IPS DF 4.7 (cell line): ENCODE measurements around the gene ZNF860.
"Not testable (repeated sequence)": the region's sequence is repeated elsewhere in the genome, so short reads cannot be mapped to it uniquely, and the experiment has no call there.

Source experiments
- DNase-seq: peaks from one replicate; pipeline ENCODE4 v3.0.0-alpha.2; 2013; ENCODE audit warnings: low spot score; ENCODE audit errors: extremely low read depth

ZNF860 gene

DNA sequence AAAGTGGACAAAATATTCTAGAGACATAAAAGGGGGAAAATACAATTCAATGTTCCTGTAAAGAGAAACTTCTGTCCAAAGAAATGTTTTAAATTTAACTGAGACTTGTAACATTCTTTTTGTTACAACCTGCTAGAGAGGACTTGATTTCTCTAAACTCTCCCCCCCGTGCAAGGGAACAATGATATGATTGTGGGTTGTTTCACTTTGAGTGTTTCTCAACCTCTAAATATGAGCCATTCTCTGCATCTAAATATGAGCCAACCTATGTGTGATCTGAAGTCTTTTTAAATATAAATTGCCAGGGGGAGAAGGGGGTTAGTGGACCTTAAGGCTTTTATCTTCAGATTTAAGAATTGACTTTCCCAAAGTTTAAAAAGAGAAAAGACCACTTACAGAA is 14.6 kb downstream of the ZNF860 start:
- DNase-seq, result no peak

DNA sequence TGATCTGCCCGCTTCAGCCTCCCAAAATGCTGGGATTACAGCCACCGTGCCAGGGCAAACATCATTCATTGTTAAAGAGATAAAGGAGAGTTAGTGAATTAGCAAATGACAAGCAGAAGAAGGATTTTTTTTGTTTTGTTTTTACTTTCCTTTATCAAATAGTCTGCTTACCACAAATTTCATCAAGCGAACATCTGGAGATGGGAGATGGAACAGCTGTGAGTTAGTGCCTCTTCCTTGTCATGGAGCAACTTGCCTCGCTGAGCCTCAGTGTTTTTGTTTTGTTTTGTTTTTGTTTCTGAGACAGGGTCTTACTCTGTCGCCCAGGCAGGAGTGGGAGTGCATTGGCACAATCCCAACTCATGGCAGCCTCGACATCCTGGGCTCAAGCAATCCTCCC is 15.9 kb downstream of the ZNF860 start:
- DNase-seq, result no peak

DNA sequence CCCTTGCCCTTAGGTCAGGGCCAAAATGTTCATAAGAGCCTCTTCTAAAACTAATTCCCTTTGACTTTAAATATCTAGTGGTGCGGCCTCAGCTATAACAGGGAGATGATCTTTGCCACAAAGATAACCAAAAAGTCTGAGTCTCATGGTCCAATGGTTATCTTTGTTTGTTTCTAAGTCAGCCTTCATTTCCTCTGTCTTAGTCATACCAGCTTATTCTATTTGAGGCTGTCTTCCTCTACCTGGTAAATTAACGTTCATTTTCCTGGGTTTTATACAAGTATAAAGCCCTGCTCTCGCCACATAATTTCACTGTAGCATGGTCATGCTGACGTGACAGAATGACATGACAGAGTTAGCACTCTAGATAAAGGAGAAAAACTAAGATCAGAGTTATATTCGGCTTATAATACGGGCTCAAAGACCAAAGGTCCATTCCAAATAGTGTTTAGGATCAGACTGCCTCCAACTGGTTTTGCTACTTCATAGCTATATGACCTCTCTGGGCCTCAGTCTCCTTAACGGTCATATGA is 18.4 kb downstream of the ZNF860 start:
- no peak for DNase-seq

DNA sequence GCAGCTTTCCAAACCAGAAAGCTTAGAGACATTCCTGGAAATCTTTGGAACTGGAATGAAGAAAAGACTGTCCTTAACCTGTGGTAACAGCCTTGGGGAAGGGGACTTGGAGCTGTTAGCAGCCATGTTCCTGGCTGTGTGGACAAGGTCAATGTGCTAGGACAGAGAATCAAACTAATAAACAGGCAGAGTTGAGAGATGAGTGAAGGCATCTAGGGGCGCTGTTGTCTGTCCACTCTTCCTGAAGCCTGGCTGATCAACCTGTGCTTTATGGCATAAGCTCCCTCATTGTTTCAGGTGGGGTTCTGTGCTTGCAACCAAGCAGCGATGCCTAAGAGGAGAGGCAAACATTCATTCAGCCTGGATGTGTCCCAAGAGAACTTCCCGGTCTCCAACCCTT is 19.3 kb downstream of the ZNF860 start:
- no peak for DNase-seq

DNA sequence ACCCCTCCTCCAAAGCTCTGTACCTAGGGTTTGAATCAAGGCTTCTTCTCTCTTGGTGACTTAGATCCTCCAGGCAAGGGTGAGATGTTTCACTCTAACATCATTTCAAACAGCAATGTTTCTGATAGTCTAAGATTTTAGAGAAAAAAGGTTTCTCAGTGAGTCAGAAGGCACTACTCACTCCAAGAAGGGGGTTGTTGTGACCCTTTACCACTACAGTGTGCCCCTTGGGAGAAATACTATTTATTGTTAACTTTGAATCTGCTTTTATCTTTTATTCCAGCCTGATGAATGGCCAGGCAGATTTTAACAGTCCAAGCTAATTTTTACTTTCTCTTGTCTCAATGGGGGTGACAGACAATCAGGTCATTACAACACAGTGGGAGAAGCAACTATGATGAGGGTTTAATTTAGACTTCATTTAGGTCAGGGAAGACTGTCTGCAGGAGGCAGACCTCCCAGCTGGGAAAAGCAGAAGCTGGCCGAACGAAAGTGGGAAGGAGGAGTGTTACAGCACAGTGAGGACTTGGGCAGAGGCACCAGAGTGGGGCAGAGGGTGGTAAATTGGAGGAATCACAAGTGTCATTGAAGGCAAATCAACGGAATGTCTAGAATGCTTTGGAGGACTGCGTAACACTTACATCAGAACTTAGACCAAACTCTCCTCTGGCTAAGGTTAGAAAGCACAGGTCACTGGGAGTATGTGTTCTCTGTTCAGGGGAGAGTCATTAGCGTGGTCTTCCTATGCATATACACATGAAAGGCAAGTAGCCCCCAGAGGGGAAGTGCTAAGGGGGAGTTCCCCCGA is 21.2 kb downstream of the ZNF860 start:
- DNase-seq, result no peak

DNA sequence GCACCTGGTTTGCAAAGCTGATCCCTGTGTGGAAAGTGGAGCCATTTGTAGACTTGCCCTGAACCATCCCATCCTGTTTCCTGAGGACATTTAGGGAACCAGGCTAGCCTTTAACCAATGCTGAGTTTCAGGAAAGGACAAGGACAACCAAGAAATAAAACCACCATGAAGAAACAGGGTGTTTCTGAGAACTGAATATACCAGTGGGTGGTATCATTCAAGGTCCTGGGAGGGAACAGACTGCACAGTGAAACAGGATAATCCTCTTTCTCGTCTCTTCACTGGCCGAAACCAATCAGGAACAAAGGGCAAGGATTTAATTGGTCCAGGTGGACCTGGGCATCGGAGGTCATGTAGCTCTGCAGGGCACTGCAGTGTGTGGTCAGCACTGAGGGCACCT is 21.8 kb downstream of the ZNF860 start:
- DNase-seq, result no peak

DNA sequence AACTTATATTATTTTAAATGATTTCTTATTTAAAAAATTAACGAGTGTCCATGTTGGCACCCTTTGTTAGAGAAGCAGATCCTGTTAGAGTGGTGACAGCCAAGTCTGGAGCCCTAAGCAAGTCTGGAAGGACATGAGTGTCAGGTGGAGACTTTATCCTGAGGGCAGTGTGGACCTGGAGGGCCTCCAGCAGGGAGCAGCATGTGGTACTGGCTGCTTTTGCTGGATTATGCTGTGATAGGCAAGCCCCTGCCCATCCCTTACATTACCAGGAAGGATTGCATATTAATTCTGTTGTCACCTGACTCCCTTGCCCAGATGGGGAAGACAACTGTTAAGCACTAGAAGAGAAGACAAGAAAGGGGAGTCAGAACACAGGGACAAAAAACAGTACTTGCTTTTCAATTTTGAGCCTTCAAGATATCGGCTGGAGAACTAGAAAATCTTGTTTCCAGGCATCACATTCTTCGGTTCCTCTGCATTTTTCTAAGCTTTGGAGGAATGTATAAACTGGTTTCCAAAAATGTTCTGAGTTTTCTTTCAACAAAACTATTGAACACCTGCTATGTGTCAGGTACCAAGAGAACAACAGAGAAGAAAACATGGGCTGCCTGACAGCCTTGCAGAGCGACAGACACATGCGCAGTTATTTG is 22.7 kb downstream of the ZNF860 start:
- no peak for DNase-seq

DNA sequence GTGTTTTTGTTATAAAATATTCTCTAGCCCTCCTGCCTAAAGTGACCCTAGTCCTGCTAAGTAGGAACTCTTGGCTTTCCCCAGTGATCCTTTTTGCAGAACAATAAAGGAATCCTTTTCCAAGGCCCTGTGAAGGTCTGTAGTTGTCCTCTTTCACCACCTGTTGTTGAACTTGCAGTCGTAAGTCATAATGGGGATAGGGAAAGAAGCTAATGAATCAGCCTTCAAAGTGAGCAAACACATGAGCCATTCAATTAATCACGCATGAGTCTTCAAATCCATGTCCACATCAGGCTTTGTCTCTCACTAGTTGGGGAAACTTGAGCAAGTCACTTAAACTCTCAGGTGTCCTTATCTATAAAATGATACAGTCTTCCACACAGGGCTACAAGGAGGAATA is 27.6 kb downstream of the ZNF860 start:
- no peak for DNase-seq

DNA sequence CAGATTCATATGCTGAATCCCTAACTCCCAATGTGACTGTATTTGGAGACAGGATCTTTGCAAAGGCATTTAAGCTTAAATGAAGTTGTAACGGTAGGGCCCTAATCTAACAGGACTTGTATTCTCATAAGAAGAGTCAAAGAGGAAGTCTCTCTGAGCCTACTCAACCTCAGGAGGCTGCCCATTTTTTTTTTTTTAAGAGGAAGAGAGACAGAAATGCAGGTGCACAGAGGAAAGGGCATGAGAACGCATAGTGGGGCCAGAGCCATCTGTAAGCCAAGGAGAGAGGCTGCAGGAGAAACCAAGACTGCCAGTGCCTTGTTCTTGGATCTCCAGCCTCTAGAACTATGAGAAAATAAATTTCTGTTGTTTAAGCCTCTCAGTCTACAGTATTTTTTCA is 28.4 kb downstream of the ZNF860 start:
- DNase-seq, result no peak

DNA sequence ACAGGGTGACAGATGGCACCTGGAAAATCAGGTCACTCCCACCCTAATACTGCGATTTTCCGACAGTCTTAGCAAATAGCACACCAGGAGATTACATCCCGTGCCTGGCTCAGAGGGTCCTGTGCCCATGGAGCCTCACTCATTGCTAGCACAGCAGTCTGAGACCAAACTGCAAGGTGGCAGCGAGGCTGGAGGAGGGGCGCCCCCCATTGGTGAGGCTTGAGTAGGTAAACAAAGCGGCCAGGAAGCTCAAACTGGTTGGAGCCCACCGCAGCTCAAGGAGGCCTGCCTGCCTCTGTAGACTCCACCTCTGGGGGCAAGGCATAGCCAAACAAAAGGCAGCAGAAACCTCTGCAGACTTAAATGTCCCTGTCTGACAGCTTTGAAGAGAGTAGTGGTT is 29.1 kb downstream of the ZNF860 start:
- DNase-seq, result not testable (repeated sequence)

DNA sequence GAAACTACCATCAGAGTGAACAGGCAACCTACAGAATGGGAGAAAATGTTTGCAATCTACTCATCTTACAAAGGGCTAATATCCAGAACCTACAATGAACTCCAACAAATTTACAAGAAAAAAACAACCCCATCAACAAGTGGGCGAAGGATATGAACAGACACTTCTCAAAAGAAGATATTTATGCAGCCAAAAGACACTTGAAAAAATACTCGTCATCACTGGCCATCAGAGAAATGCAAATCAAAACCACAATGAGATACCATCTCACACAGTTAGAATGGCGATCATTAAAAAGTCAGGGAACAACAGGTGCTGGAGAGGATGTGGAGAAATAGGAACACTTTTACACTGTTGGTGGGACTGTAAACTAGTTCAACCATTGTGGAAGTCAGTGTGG is 34.1 kb downstream of the ZNF860 start:
- DNase-seq, result not testable (repeated sequence)

DNA sequence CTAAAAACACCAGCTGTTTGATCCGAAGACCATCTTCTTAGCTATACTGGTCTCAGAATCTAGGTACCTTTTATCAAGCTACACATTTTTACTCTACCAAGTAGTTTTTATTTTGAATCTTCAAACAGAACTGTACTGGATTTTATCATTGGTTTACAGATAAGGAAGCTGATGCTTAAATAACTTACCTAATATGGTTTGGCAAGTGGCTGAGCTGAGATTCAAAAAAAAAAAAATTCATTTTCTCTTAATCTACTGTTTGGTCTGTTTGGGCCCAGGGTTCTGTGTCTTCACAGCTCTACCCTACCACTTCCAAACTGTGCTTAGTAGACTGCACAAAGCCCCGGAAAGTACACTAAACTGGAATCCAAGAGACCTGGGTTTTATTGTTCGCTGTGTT is 35.7 kb downstream of the ZNF860 start:
- no peak for DNase-seq

DNA sequence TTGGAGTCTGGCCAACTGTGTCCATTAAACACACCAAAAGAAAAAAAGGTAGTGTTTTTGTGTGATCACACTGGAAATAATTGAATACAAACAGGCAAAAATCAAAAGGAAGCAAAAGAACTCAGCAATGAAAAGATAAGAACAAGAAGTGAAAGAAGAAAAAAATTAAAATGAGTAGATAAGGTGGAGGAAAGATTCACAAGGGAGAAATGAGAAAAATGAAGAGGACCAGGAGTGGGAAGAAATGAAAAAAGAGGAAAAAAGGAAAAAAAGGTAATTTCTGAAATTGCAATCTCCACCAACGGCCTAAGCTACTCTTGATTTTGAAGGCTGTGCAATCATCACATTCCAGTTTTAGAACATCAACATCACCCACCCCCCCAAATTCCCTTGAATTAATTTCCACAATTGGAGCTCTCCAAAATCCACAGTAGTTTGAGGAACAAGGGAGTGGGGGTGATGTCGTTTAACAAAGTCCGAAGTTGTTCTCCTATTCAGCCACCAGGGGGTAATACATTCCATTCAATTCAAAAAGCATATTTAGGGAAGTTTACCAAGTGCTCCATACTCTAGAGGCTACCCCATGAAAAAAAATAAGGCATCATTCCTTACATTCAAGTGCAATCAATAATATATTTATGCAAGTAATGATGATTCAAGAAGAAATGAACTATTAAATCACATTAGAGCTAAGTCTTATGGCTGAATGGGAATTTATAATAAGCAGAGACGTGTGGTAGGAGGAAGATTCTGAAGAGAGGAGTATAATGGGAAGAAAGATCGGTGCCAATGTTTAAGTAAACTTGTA is 37.4 kb downstream of the ZNF860 start:
- DNase-seq, result no peak

DNA sequence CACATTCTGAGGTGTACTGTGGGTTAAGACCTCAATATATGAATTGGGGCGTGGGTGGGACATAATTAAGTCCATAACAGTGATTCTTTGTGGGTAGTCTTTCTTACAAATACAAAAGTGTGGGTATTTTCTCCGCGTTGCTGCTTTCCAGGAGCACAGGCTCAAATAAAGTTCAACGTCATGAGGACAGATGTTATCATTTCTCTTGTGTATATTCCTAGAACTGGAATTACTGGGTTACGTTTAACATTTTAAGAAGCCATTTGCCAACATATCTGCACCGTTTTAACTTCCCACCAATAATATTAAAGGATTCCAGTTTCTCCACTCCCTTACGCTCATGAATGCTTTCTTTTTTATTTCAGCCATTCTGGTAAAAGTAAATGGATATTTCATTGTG is 39.6 kb downstream of the ZNF860 start:
- DNase-seq, result no peak

DNA sequence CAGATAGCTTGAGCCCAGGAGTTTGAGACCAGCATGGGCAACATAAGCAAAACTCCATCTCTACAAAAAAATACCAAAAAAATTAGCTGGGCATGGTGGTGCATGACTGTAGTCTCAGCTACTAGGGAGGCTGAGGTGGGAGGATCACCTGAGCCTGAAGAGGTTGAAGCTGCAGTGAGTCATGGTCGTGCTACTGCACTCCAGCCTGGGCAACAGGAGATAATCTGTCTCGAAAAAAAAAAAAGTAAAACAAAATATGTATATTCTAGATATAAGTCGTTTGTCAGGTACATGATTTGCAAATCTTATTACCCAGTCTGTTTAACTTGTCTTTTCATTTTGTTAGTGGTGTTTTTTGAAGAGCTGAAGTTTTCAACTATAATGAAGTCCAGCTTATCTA is 40.2 kb downstream of the ZNF860 start:
- DNase-seq, result no peak

DNA sequence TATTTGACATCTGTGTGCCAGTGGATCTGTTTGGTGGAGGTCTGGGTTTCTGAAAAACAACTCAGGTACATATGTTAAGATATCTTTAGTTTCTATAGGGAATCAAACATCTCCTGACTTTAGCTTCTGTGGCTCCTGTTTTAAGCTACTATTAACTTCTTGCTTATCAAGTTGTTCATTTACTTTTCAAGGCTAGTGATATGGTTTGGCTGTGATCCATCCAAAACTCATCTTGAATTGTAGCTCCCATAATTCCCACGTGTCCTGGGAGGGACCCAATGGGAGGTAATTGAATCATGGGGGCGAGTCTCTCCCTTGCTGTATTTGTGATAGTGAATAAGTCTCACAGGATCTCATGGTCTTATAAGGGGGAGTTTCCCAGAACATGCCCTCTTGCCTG is 41.4 kb downstream of the ZNF860 start:
- no peak for DNase-seq

DNA sequence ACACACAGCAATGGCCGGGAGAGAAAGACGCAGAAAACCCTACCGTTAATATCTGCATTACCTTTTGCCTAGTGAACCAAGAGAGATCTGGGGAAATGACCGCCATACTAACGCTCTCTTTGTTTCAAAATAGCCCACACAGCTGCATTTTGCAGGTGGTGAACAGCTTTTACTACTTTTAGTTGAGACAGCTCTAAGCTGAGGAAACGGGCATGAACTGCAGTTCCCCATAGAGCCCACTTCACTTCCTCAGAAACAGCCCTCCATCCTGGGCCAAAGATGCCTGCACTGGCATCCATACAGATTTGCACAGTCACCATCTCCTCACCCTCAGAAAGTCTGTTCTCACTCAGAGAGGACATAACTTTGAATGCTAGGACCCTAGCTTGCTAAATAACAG is 45.0 kb downstream of the ZNF860 start:
- no peak for DNase-seq

DNA sequence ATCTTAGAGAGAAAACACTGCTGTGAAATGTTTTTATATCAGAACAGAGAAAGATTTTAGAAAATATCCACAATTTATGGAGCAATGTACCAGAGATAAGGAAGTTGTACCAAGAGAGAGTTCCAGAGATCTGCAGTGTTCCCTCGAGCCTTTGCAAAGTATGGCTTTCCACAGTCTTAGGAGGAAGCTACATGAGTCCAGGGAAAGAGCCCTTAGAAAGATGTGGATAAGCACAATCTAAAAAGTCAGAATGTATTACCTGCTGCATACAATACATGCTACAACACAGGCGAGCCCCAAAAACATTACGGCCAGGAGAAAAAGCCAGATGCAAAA is 56.4 kb downstream of the ZNF860 start:
- DNase-seq, result no peak

DNA sequence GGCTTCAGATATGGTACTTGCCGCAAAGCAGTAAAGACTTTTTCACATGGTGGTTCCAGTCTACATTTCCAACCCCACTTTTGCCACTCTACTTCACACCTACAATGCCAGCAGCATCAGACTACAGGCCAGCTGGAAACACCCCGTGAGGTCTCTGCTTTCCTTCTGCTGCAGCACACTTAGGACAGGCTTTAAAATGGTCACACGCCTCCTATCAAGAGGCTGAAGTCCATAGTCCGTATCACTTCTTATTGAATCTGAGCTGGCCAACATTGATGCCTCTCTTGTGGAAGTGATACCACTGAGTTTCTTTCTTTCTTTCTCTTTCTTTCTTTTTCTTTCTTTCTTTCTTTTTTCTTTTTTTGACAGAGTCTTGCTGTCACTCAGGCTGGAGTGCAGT is 59.8 kb downstream of the ZNF860 start:
- DNase-seq, result no peak
